Cardiac fibroblast (primary cell): Measurements from ENCODE around the gene SLC22A17.

Experiments
- DNase-seq, 2 donors: peaks; one replicate each; pipeline versions ENCODE4 v3.0.0 to v3.0.0-alpha.2; 2010; ENCODE audit warnings: low read depth in 2 of 2
- H3K4me3 ChIP-seq, 2 donors: replicated peaks in 1 of 2; 1 replicate in 1 of 2; 2 replicates in 1 of 2; pipeline ENCODE4 v1.5.1; 2011; ENCODE audit warnings: low read depth in 2 of 2, low read length in 2 of 2, mild to moderate bottlenecking in 2 of 2, moderate library complexity in 1 of 2
- CTCF ChIP-seq: IDR thresholded peaks from one replicate; pipeline ENCODE4 v1.5.1; 2011; ENCODE audit warnings: low read depth, mild to moderate bottlenecking, low read length, inconsistent platforms

The SLC22A17 gene

GRCh38 chr14:23380976-23381375, 28.3 kb upstream of the SLC22A17 start:
- DNase-seq, result no peak
- H3K4me3 ChIP-seq, result no peak overlapping the region
- no peak for TF ChIP-seq CTCF

GRCh38 chr14:23380197-23380914, 27.7 kb upstream of the SLC22A17 start:
- TF ChIP-seq CTCF, result no peak
- DNase-seq, result no peak
- H3K4me3 ChIP-seq, result no peak overlapping the region

GRCh38 chr14:23379366-23380196, 26.9 kb upstream of the SLC22A17 start:
- H3K4me3 ChIP-seq, result no peak overlapping the region
- peak; percentile 98 for TF ChIP-seq CTCF
- DNase-seq, result peak; percentile 41 to 43

- no peak for DNase-seq
- no peak for TF ChIP-seq CTCF
- H3K4me3 ChIP-seq, result no peak overlapping the region
Observed at GRCh38 chr14:23378612-23379220, 26.0 kb upstream of the SLC22A17 start.

GRCh38 chr14:23377573-23378563, 25.2 kb upstream of the SLC22A17 start:
- no peak overlapping the region for H3K4me3 ChIP-seq
- no peak for TF ChIP-seq CTCF
- DNase-seq, result no peak

GRCh38 chr14:23377198-23377550, 24.5 kb upstream of the SLC22A17 start:
- H3K4me3 ChIP-seq, result no peak overlapping the region
- DNase-seq, result no peak
- no peak for TF ChIP-seq CTCF
